A673 (cell line): ENCODE results near the gene TRIM46. TPM values are rescaled to one million over a fixed set of nuclear protein-coding genes. Genes with fewer than 3 reads are reported as not detected.

Experiments used
- BruUV-seq: library from RNA; stranded (reverse); fragments of 400-500 nt; replicated peaks from 2 replicates; lab custom pipeline; 2021; lab: Mats Ljungman, UMichigan
- CTCF ChIA-PET: fragments of 300-600 bp; sonication (Branson Sonifier 250); formaldehyde crosslinking; loops from one replicate; lab custom pipeline; 2022; ENCODE audit warnings: antibody characterized with exemption; lab: Charles Lee
- POLR2A ChIA-PET: fragments of 300-600 bp; sonication (Branson Sonifier 250); formaldehyde crosslinking; loops from one replicate; lab custom pipeline; 2022; ENCODE audit warnings: antibody characterized with exemption; ENCODE audit not compliant: low non-redundant PET; lab: Charles Lee
- DNase-seq: peaks from one replicate; pipeline ENCODE4 v3.0.0-alpha.2; 2015; ENCODE audit warnings: low spot score
- H3K27ac ChIP-seq: fragments of 200-600 bp; sonication (generic); 2 replicates; pipeline ENCODE4 v1.5.1; 2016; ENCODE audit warnings: mixed run types, low read depth, mild to moderate bottlenecking, mixed read lengths, antibody characterized with exemption, low read length; ENCODE audit not compliant: poor library complexity, severe bottlenecking
- H3K27me3 ChIP-seq: fragments of 200-600 bp; sonication (generic); replicated peaks from 2 replicates; pipeline ENCODE4 v1.6.1; 2017; ENCODE audit warnings: mixed run types, low read depth, mild to moderate bottlenecking, mixed read lengths, antibody characterized with exemption, low read length; ENCODE audit not compliant: insufficient read depth, poor library complexity
- H3K36me3 ChIP-seq: fragments of 200-600 bp; sonication (generic); 2 replicates; pipeline ENCODE4 v1.6.1; 2016; ENCODE audit warnings: mixed run types, mild to moderate bottlenecking, mixed read lengths, antibody characterized with exemption, low read length; ENCODE audit not compliant: insufficient read depth, poor library complexity, severe bottlenecking
- H3K4me1 ChIP-seq: fragments of 200-600 bp; sonication (generic); 2 replicates; pipeline ENCODE4 v1.6.1; 2017; ENCODE audit warnings: mixed run types, mild to moderate bottlenecking, mixed read lengths, antibody characterized with exemption, low read length; ENCODE audit not compliant: insufficient read depth, poor library complexity, severe bottlenecking
- H3K4me3 ChIP-seq: fragments of 200-600 bp; sonication (generic); 2 replicates; pipeline ENCODE4 v1.5.1; 2016; ENCODE audit warnings: low read depth, mixed run types, mild to moderate bottlenecking, mixed read lengths, low read length; ENCODE audit not compliant: poor library complexity, severe bottlenecking
- H3K9me3 ChIP-seq: fragments of 200-600 bp; sonication (generic); 2 replicates; pipeline ENCODE4 v1.6.1; 2016; ENCODE audit warnings: mixed run types, low read depth, mild to moderate bottlenecking, mixed read lengths, antibody characterized with exemption, low read length; ENCODE audit not compliant: poor library complexity, severe bottlenecking
- CTCF ChIP-seq: fragments of 300-800, 200-600 bp; sonication (generic); conservative IDR thresholded peaks from 2 replicates; pipeline ENCODE4 v1.5.1; 2017; ENCODE audit warnings: low read depth, mild to moderate bottlenecking, antibody characterized with exemption, low read length, moderate library complexity, mixed read lengths
- EZH2 ChIP-seq: fragments of 200-600 bp; sonication (generic); IDR thresholded peaks from 2 replicates; pipeline ENCODE4 v1.6.1; 2017; ENCODE audit warnings: borderline replicate concordance, low read depth, mild to moderate bottlenecking, mixed read lengths, antibody characterized with exemption, low read length; ENCODE audit not compliant: poor library complexity, severe bottlenecking
- intact Hi-C: fragments of 100-400 bp; cut with micrococcal nuclease; formaldehyde crosslinking; loops from one replicate; pipeline ENCODE4 v1.10.0; 2022; ENCODE audit not compliant: unreplicated experiment
- total RNA-seq: library from RNA; stranded (reverse); gene quantifications from 2 replicates; pipeline ENCODE4 v1.2.3, GENCODE V29; 2021

Gene TRIM46
- total RNA-seq, 1 experiment from 2014 or later, result 5.1 TPM

DNA sequence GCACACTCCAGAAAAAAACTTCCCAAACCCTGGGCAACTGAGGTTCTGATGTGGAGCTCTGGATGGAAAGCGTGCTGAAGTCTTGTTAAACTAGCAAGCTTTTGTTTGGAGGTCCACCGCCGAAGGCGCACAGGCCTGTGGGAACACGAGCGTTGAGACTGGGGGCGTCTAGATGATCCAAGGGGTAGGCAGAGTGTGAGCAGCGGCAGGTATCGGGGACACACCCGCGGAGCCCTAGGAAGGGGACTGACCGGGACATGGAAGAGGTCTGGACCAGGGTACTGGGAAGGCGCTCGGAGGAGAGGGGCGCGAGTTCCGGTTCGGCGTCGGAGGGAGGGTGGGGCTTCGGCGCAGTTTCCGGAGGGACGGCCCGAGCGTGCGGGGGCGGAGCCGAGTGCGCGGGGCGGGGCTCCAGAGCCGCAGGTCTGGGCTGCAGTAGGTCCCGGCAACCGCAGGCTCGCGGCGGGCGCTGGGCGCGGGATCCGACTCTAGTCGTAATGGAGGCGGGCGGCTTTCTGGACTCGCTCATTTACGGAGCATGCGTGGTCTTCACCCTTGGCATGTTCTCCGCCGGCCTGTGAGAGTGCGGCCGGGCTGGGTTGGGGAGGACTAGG, 38.1 kb upstream of the TRIM46 start, which contains the start of gene SLC50A1:
TSS of gene SLC50A1 (plus strand) at position 438 of the 614 bp plus-strand sequence. CDS start at position 498, 60 bp downstream.
- BruUV-seq, result no TSS peak
- peaks cover 19% of the 10 kb centered on the region for H3K4me1 ChIP-seq
- no peak for TF ChIP-seq CTCF
- no peak for TF ChIP-seq EZH2
- CTCF ChIA-PET, result interaction anchor here (1.0 kb wide), 1 partner anchor 51 kb away, joined by 3 read pairs; no protein-coding TSS in a partner anchor
- peak within 1 kb of the TSS; percentile 88 for H3K27ac ChIP-seq
- POLR2A ChIA-PET, result no interaction called here
- no peaks in the 10 kb centered on the region for H3K36me3 ChIP-seq
- H3K4me3 ChIP-seq, result peak within 1 kb of the TSS; percentile 79
- intact Hi-C loops, result no loop called here
- H3K27me3 ChIP-seq, result no peaks in the 10 kb centered on the region
- peak; percentile 96 for DNase-seq
- no peaks in the 10 kb centered on the region for H3K9me3 ChIP-seq

GRCh38 chr1:155136748-155137147, 36.9 kb upstream of the TRIM46 start:
- TF ChIP-seq CTCF, result no peak
- TF ChIP-seq EZH2, result no peak
- ChIA-PET POLR2A (no interaction called here), CTCF (interaction anchor here (0.9 to 1.2 kb wide), 2 partner anchors 31 to 36 kb away, joined by 3 read pairs; partner anchors contain the start of gene KRTCAP2)
- H3K4me1 ChIP-seq, result peaks cover 19% of the 10 kb centered on the region
- no peaks in the 10 kb centered on the region for H3K27me3 ChIP-seq
- peak overlapping the region; percentile 57 for H3K27ac ChIP-seq
- no peaks in the 10 kb centered on the region for H3K36me3 ChIP-seq
- no TSS peak for BruUV-seq
- peak overlapping the region; percentile 79 for H3K4me3 ChIP-seq
- no peak for DNase-seq
- H3K9me3 ChIP-seq, result no peaks in the 10 kb centered on the region
- intact Hi-C loops, result no loop called here

DNA sequence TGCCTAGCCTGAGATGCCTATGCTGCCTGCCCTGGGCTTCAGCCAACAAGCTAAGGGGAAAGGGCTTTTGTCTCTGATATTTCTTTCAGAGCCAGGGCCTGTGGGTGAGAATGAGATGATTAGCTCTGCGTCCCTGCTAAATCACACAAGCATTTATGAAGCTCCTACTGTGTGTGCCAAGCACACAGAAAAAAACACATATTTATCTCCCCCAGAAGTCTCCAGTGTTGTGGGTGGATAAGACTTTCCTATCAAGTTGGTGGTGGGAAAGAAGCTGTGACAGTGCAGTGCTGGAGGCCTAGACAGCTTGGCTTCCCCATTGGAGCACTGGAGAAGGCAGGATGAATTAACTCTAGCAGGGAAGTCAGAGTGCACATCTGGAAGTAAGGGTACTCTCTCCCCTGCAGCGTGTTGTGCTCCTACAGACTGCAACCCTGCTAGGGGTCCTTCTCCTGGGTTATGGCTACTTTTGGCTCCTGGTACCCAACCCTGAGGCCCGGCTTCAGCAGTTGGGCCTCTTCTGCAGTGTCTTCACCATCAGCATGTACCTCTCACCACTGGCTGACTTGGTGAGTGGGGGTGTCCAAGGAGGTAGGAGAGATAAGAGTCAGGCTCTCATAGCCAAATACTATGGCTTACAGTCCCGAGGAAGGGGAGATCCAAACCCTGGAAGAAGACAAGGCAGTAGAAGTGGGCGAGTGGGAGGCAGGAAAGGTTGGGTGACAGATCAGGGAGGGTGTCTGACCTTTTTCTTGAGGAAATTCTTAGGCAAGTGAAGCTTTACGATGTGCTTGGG, 36.3 kb upstream of the TRIM46 start:
- DNase-seq, result no peak
- peaks cover 19% of the 10 kb centered on the region for H3K4me1 ChIP-seq
- ChIA-PET CTCF (interaction anchor here (0.9 to 1.2 kb wide), 2 partner anchors 30 to 36 kb away, joined by 3 read pairs; partner anchors contain the start of gene KRTCAP2), POLR2A (no interaction called here)
- no TSS peak for BruUV-seq
- peak overlapping the region; percentile 79 for H3K4me3 ChIP-seq
- intact Hi-C loops, result no loop called here
- H3K27me3 ChIP-seq, result no peaks in the 10 kb centered on the region
- peak overlapping the region; percentile 57 for H3K27ac ChIP-seq
- TF ChIP-seq CTCF, result no peak
- TF ChIP-seq EZH2, result no peak
- no peaks in the 10 kb centered on the region for H3K9me3 ChIP-seq
- H3K36me3 ChIP-seq, result no peaks in the 10 kb centered on the region
